Measurements from ENCODE around the gene KHDC3L. TPM values are rescaled to one million over a fixed set of nuclear protein-coding genes. Genes with fewer than 3 reads are reported as not detected.

The KHDC3L gene
- total RNA-seq, 1 donor from 2014 or later = not detected

GRCh38 chr6:73349311-73349710, 13.1 kb upstream of the KHDC3L start:
- H3K27me3 Mint-ChIP-seq (ENCODE audit: low read depth) = peaks cover 39% of the 10 kb centered on the region
- no peak for DNase-seq (ENCODE audit: low spot score)
- H3K4me3 Mint-ChIP-seq (ENCODE audit: low read depth) = no peak overlapping the region
- intact Hi-C loops (cut with micrococcal nuclease) = no loop called here
- no peaks in the 10 kb centered on the region for H3K4me1 Mint-ChIP-seq (ENCODE audit: low read depth)
- no peaks in the 10 kb centered on the region for H3K36me3 Mint-ChIP-seq (ENCODE audit: low read depth)
- H3K27ac Mint-ChIP-seq = no peak overlapping the region
- H3K9me3 Mint-ChIP-seq = no peaks in the 10 kb centered on the region

- DNase-seq (ENCODE audit: low spot score) = no peak
- no peak within 1 kb of the TSS for H3K4me3 Mint-ChIP-seq (ENCODE audit: low read depth)
- H3K36me3 Mint-ChIP-seq (ENCODE audit: low read depth) = no peaks in the 10 kb centered on the region
- intact Hi-C loops (cut with micrococcal nuclease) = no loop called here
- no peaks in the 10 kb centered on the region for H3K9me3 Mint-ChIP-seq
- no peak within 1 kb of the TSS for H3K27ac Mint-ChIP-seq
- H3K4me1 Mint-ChIP-seq (ENCODE audit: low read depth) = no peaks in the 10 kb centered on the region
- H3K27me3 Mint-ChIP-seq (ENCODE audit: low read depth) = peaks cover 21% of the 10 kb centered on the region
Observed at GRCh38 chr6:73353636-73354593, 8.5 kb upstream of the KHDC3L start, which contains the start of gene DPPA5. DPPA5 (minus strand) TSS chr6:73354276; CDS start chr6:73354225, 51 bp downstream.

GRCh38 chr6:73362869-73363536, 545 bp downstream of the KHDC3L start:
- H3K4me1 Mint-ChIP-seq (ENCODE audit: low read depth) = no peaks in the 10 kb centered on the region
- H3K4me3 Mint-ChIP-seq (ENCODE audit: low read depth) = no peak overlapping the region
- H3K36me3 Mint-ChIP-seq (ENCODE audit: low read depth) = no peaks in the 10 kb centered on the region
- no peaks in the 10 kb centered on the region for H3K27me3 Mint-ChIP-seq (ENCODE audit: low read depth)
- H3K9me3 Mint-ChIP-seq = no peaks in the 10 kb centered on the region
- intact Hi-C loops (cut with micrococcal nuclease) = no loop called here
- no peak for DNase-seq (ENCODE audit: low spot score)
- no peak overlapping the region for H3K27ac Mint-ChIP-seq

GRCh38 chr6:73363537-73363875, 1.0 kb downstream of the KHDC3L start:
- intact Hi-C loops (cut with micrococcal nuclease) = no loop called here
- no peak overlapping the region for H3K27ac Mint-ChIP-seq

GRCh38 chr6:73364121-73364520, 1.7 kb downstream of the KHDC3L start:
- DNase-seq (ENCODE audit: low spot score) = no peak

More at GRCh38 chr6:73363537-73363875, 1.0 kb downstream of the KHDC3L start:
- DNase-seq (ENCODE audit: low spot score) = no peak
- Mint-ChIP-seq H3K4me3 (ENCODE audit: low read depth) (no peak overlapping the region), H3K27me3 (ENCODE audit: low read depth) (peaks cover 3% of the 10 kb centered on the region), H3K36me3 (ENCODE audit: low read depth) (no peaks in the 10 kb centered on the region), H3K9me3 (no peaks in the 10 kb centered on the region), H3K4me1 (ENCODE audit: low read depth) (no peaks in the 10 kb centered on the region)

GRCh38 chr6:73364549-73364948, 2.1 kb downstream of the KHDC3L start:
- Mint-ChIP-seq H3K36me3 (ENCODE audit: low read depth) (no peaks in the 10 kb centered on the region), H3K27ac (no peak overlapping the region), H3K4me1 (ENCODE audit: low read depth) (no peaks in the 10 kb centered on the region), H3K4me3 (ENCODE audit: low read depth) (no peak overlapping the region), H3K27me3 (ENCODE audit: low read depth) (peaks cover 3% of the 10 kb centered on the region), H3K9me3 (no peaks in the 10 kb centered on the region)
- intact Hi-C loops (cut with micrococcal nuclease) = no loop called here
- no peak for DNase-seq (ENCODE audit: low spot score)

More at GRCh38 chr6:73364121-73364520, 1.7 kb downstream of the KHDC3L start:
- Mint-ChIP-seq H3K4me1 (ENCODE audit: low read depth) (no peaks in the 10 kb centered on the region), H3K36me3 (ENCODE audit: low read depth) (no peaks in the 10 kb centered on the region), H3K27me3 (ENCODE audit: low read depth) (peaks cover 3% of the 10 kb centered on the region), H3K4me3 (ENCODE audit: low read depth) (no peak overlapping the region), H3K9me3 (no peaks in the 10 kb centered on the region), H3K27ac (no peak overlapping the region)
- intact Hi-C loops (cut with micrococcal nuclease) = no loop called here

GRCh38 chr6:73367761-73368355, 5.4 kb downstream of the KHDC3L start:
- DNase-seq (ENCODE audit: low spot score) = no peak
- Mint-ChIP-seq H3K27me3 (ENCODE audit: low read depth) (peaks cover 3% of the 10 kb centered on the region), H3K27ac (no peak overlapping the region), H3K9me3 (no peaks in the 10 kb centered on the region), H3K4me3 (ENCODE audit: low read depth) (no peak overlapping the region), H3K4me1 (ENCODE audit: low read depth) (no peaks in the 10 kb centered on the region), H3K36me3 (ENCODE audit: low read depth) (no peaks in the 10 kb centered on the region)
- intact Hi-C loops (cut with micrococcal nuclease) = no loop called here

- intact Hi-C loops (cut with micrococcal nuclease) = no loop called here
- H3K27ac Mint-ChIP-seq = no peak overlapping the region
- peaks cover 3% of the 10 kb centered on the region for H3K27me3 Mint-ChIP-seq (ENCODE audit: low read depth)
- H3K4me3 Mint-ChIP-seq (ENCODE audit: low read depth) = no peak overlapping the region
- DNase-seq (ENCODE audit: low spot score) = no peak
- H3K4me1 Mint-ChIP-seq (ENCODE audit: low read depth) = no peaks in the 10 kb centered on the region
- H3K36me3 Mint-ChIP-seq (ENCODE audit: low read depth) = no peaks in the 10 kb centered on the region
- no peaks in the 10 kb centered on the region for H3K9me3 Mint-ChIP-seq
Observed at GRCh38 chr6:73368675-73369074, 6.2 kb downstream of the KHDC3L start.

- Mint-ChIP-seq H3K36me3 (ENCODE audit: low read depth) (no peaks in the 10 kb centered on the region), H3K4me3 (ENCODE audit: low read depth) (no peak overlapping the region), H3K27ac (no peak overlapping the region), H3K4me1 (ENCODE audit: low read depth) (no peaks in the 10 kb centered on the region), H3K27me3 (ENCODE audit: low read depth) (peaks cover 3% of the 10 kb centered on the region), H3K9me3 (no peaks in the 10 kb centered on the region)
- intact Hi-C loops (cut with micrococcal nuclease) = no loop called here
- DNase-seq (ENCODE audit: low spot score) = no peak
Observed at GRCh38 chr6:73369157-73369556, 6.7 kb downstream of the KHDC3L start.

- H3K36me3 Mint-ChIP-seq (ENCODE audit: low read depth) = no peaks in the 10 kb centered on the region
- H3K27me3 Mint-ChIP-seq (ENCODE audit: low read depth) = peaks cover 3% of the 10 kb centered on the region
- DNase-seq (ENCODE audit: low spot score) = no peak
- intact Hi-C loops (cut with micrococcal nuclease) = no loop called here
- no peak within 1 kb of the TSS for H3K27ac Mint-ChIP-seq
- no peaks in the 10 kb centered on the region for H3K9me3 Mint-ChIP-seq
- no peak within 1 kb of the TSS for H3K4me3 Mint-ChIP-seq (ENCODE audit: low read depth)
- H3K4me1 Mint-ChIP-seq (ENCODE audit: low read depth) = no peaks in the 10 kb centered on the region
Observed at GRCh38 chr6:73369563-73369962, 7.1 kb downstream of the KHDC3L start, which contains the start of gene OOEP. OOEP (minus strand) TSS chr6:73369897; CDS start chr6:73369792, 105 bp downstream.

GRCh38 chr6:73371984-73372383, 9.5 kb downstream of the KHDC3L start:
- no peaks in the 10 kb centered on the region for H3K4me1 Mint-ChIP-seq (ENCODE audit: low read depth)
- no peaks in the 10 kb centered on the region for H3K36me3 Mint-ChIP-seq (ENCODE audit: low read depth)
- no peaks in the 10 kb centered on the region for H3K9me3 Mint-ChIP-seq
- H3K4me3 Mint-ChIP-seq (ENCODE audit: low read depth) = no peak overlapping the region
- DNase-seq (ENCODE audit: low spot score) = no peak
- peaks cover 3% of the 10 kb centered on the region for H3K27me3 Mint-ChIP-seq (ENCODE audit: low read depth)
- intact Hi-C loops (cut with micrococcal nuclease) = no loop called here
- no peak overlapping the region for H3K27ac Mint-ChIP-seq

- Mint-ChIP-seq H3K27ac (no peak overlapping the region), H3K4me1 (ENCODE audit: low read depth) (no peaks in the 10 kb centered on the region)
Observed at GRCh38 chr6:73372516-73372915, 10.1 kb downstream of the KHDC3L start.

GRCh38 chr6:73375216-73375615, 12.8 kb downstream of the KHDC3L start:
- Mint-ChIP-seq H3K4me1 (ENCODE audit: low read depth) (no peaks in the 10 kb centered on the region), H3K9me3 (no peaks in the 10 kb centered on the region), H3K27ac (no peak overlapping the region), H3K4me3 (ENCODE audit: low read depth) (no peak overlapping the region), H3K27me3 (ENCODE audit: low read depth) (no peaks in the 10 kb centered on the region), H3K36me3 (ENCODE audit: low read depth) (no peaks in the 10 kb centered on the region)
- intact Hi-C loops (cut with micrococcal nuclease) = no loop called here
- DNase-seq (ENCODE audit: low spot score) = no peak

More at GRCh38 chr6:73372516-73372915, 10.1 kb downstream of the KHDC3L start:
- Mint-ChIP-seq H3K4me3 (ENCODE audit: low read depth) (no peak overlapping the region), H3K27me3 (ENCODE audit: low read depth) (peaks cover 3% of the 10 kb centered on the region), H3K9me3 (no peaks in the 10 kb centered on the region), H3K36me3 (ENCODE audit: low read depth) (no peaks in the 10 kb centered on the region)
- DNase-seq (ENCODE audit: low spot score) = no peak
- intact Hi-C loops (cut with micrococcal nuclease) = no loop called here
